Stimulated activated CD4-positive, alpha-beta T cell treated with anti-CD3 and anti-CD28 coated beads, Interleukin-12 subunit alpha, Interleukin-12 subunit beta, amount 100 ng/mL, for 48 hours (primary cell): Measurements from ENCODE around the gene GOLGA6L25.
"Not testable (repeated sequence)": the region's sequence is repeated elsewhere in the genome, so short reads cannot be mapped to it uniquely, and the experiment has no call there.

ENCODE experiments used
- DNase-seq, 3 donors: peaks; one replicate each; pipeline ENCODE4 v3.0.0-alpha.2; 2020; ENCODE audit warnings: low read depth in 2 of 3, low spot score in 1 of 3

GOLGA6L25 gene, protein sequence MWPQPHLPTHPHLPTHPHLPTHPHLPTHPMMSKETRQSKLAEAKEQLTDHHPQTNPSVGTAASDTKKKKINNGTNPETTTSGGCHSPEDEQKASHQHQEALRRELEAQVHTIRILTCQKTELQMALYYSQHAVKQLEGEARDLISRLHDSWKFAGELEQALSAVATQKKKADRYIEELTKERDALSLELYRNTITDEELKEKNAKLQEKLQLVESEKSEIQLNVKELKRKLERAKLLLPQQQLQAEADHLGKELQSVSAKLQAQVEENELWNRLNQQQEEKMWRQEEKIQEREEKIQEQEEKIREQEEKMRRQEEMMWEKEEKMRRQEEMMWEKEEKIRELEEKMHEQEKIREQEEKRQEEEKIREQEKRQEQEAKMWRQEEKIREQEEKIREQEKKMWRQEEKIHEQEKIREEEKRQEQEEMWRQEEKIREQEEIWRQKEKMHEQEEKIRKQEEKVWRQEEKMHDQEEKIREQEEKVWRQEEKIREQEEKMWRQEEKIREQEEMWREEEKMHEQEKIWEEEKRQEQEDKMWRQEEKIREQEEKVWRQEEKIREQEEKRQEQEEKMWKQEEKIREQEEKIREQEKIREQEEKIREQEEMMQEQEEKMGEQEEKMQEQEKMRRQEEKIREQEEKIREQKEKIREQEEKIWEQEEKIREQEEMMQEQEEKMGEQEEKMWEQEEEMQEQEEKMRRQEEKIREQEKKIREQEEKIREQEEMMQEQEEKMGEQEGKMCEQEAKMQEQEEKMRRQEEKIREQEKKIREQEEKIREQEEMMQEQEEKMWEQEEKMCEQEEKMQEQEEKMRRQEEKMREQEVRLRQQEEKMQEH

DNA sequence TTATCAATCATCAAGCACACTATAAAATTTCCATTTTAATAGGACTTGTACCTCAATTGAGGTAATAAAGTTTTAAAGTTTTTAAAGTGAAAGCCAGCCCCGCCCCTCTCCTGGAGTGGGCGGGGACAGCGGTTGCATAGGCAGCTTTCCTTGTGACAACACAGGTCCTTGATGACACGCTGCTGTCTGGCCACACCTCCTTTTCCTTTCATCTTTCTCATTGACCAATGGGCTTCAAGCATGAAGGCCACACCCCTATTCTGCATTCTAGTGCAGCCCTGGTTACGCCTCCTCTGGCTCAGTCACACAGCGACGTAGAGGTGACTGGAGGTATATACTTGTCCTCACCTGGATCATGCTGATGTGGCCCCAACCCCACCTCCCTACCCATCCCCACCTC, at the start of gene GOLGA6L25:
Gene GOLGA6L25, plus strand, starts transcription at position 301 of the 400 bp plus-strand sequence. Its CDS starts 61 bp downstream, at position 362.
- not testable (repeated sequence) for DNase-seq

DNA sequence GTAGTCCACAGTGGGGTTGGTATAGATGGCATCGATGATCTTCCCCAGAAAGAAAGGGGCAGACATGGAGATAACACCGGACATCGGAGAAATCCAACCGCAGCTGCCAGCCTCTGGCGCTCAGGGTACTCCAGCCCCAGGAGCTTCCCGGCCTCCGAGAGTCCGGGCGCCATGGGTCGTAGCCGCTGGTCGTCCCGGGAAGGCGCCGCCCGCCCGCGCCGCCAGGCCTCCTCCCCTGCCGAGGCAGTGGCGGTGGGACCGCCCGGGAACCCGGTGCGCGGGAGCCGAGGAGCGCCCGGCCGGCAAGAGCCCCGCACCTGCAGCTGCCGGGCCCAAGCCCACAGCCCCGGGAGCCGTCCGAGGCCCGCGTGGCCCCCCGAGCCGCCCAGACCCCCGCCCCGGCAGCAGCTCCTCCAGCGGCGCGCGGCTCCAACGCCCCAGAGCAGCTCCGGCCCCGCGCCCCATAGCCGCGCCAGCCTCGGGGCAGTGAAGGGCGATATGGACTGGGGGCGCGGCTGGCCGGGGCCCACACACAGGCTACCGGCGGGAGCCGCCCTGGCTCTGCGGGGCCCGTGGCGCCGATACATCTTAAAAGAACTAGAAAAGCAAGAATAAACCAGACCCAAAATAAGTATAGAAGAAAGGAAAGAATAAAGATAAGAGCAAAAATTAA, 45.0 kb upstream of the GOLGA6L25 start:
- not testable (repeated sequence) for DNase-seq

DNA sequence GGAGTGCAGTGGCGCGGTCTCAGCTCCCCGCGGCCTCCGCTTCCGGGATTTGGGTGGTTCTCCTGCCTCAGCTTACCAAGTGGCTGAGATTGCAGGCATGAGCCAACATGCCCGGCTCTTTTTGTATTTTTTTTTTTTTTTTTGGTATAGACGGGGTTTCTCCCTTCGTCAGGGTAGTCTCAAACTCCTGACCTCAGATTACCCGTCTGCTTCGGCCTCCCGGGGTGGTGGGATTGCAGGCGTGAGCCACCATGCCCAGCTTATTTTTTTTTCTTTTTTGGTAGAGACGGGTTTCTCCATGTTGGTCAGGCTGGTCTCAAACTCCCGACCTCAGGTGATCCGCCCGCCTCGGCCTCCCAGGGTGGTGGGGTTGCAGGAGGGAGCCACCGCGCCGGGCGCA, 39.2 kb upstream of the GOLGA6L25 start:
- DNase-seq = not testable (repeated sequence)

DNA sequence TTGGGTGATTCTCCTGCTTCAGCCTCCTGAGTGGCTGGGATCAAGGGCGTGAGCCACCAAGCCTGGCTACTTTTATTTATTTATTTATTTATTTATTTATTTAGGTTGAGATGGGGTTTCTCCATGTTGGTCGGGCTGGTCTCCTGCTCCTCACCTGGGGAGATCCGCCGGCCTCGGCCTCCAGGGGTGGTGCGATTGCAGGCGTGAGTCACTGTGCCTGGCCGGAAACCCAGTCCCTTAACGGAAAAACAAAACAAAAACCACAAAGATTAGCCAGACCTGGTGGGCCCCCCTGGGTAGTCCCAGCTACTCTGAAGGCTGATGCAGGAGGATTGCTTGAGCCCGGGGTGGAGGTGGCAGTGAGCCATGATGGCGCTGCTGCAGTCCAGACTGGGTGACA, 38.2 kb upstream of the GOLGA6L25 start:
- not testable (repeated sequence) for DNase-seq

DNA sequence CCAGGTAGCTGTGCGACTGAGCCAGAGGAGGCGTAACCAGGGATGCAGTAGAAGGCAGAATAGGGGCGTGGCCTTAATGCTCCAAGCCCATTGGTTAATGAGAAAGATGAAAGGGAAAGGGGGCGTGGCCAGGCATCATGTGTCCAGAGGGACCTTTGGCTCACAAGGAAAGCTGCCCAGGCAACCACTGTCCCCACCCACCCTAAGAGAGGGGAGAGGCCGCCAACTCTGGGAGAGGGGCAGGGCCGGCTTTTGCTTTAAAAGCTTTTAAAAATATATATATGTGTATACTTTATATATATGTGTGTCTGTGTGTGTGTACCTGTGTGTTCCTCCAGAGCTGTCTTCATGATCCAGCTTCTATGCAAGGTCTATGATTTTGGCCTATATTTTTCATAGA, 20.4 kb upstream of the GOLGA6L25 start, which contains the start of gene GOLGA8G:
Gene GOLGA8G, minus strand, starts transcription at position 18 of the 400 bp plus-strand sequence. CDS start 62 bp downstream, outside the sequence.
- DNase-seq = not testable (repeated sequence)

DNA sequence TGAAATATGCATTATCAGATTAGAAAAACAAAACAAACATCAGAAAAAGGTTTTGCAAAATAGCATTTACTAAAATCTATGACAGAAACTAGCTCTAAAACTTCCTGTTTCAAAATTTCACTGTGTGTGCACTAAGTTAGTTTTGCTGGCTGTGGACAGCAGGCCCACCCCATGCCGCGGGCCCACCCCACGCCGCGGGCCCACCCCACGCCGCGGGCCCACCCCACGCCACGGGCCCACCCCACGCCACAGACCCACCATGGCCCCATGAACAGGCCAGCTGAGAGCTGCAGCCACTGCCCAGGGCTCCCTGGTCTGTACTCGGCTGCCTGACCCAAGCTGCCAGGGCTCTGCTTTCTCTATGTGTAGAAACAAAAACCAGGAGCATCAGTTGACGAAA, 20.0 kb downstream of the GOLGA6L25 start:
- not testable (repeated sequence) for DNase-seq

DNA sequence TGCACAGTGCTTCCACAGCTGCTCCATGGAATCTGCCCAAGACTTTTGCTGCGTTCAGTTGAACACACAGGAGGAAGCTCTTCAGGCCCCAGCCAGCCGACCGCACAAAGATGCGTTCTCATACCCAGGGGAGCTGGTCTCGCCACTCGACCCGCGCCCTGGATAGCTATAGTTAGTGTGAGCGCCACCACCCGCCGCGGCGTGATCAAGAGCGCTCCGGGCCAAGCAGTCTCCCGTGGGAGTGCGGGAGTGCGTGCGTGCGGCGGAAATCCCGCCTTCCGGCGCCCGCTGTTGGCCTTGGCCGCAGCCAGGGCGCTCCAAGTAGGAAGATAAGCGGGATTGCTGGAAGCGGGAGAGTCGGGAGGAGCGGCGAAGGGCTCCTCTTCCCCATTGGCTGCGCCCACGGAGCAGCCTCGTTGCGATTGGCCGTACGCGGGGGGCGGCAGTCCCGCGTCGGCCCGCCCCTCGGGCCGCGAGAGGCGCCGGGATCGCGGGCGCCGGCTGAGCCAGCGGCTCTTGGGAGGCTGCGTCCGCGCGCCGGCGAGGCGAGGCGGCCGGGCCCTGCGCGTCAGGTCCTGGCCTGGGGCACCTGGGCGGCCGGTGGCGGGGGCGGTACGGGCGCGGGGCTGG, 35.7 kb downstream of the GOLGA6L25 start:
- DNase-seq = not testable (repeated sequence)

DNA sequence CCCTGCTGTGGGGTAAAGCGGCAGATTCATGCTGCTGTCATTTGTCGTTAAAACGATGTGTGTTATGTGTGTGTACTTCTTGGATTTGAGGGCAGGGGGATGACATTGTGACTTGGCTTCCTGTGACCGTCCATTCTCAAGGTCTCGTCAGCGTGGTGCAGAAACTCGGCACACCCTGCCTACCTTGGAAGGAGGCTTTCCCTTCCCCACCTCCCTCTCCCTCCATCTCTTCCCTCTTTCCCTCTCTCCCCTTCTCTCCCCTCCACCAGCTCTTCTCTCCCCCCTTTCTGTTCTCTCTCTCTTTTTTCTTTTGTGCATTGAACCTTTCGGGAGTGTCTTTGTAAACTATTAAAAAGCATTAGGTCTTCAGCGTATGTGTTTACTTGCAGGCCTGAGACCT, 36.4 kb downstream of the GOLGA6L25 start:
- DNase-seq = not testable (repeated sequence)

DNA sequence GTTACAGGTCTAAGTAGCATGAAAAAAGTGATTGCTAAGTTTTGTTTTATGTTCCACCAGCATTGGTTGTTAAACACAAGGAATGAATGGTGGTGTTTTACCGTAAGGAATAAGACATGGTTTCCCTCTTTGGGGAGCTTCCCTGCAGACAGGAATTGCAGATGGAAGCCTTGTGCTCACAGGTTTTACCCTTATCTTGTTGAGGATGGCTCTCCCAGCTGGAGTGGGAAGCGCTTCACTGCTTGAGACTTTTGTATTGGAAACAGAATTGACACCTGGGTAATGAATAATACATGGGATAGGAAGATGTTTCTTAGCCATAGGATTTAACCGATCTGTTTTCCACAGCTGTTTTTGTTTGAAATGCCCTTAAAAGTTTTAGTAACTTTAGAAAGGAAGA, 39.0 kb downstream of the GOLGA6L25 start:
- not testable (repeated sequence) for DNase-seq

DNA sequence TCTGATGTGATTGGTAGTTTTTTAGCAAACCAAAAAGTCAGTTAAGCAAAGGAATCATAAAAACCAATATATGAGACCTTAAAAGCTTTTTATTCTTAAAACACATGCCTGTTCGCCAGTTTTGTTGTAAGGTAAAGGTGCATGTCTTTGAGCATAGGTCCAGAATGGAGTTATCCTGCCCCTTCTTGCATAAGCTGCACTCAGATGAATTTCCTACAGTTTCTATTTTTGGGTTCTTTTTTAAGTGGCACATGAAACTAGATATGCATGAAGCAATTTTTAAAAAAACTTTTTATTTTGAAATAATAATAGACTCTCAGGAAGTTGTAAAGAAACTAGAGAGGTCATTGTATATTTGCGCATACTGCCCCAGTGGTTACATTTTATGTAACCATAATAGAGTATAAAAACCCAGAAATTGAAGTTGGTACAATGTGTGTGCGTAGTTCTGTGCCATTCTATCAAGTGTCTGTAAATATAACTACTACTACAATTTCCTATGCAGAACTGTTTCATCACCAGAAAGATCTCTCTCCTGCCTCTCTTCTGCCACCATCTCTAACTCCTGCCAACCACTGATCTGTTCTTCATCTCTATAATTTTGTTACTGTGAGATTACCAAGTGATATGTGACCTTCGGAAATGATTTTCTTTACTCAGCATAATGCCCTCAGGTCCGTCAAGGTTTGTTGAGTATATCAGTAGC, 40.2 kb downstream of the GOLGA6L25 start:
- not testable (repeated sequence) for DNase-seq

DNA sequence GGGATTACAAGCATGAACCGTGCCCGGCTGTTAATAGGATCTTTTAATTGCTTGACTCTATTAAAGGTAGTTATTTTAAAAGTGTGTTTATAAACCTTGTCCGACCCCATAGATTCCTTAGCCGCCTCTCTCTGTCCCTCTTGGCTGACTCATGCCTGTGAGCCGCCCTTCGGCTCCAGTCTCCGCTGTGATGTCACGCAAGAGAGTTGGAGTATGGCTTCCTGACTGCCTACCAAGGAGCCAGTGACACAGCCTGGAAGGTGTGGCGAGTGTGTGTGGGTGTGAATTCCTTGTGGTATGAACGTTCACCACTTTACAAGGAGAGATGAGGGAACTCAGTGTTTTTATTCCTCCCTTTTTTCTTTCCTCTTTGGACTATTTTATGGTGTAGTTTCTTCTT, 44.1 kb downstream of the GOLGA6L25 start:
- not testable (repeated sequence) for DNase-seq

DNA sequence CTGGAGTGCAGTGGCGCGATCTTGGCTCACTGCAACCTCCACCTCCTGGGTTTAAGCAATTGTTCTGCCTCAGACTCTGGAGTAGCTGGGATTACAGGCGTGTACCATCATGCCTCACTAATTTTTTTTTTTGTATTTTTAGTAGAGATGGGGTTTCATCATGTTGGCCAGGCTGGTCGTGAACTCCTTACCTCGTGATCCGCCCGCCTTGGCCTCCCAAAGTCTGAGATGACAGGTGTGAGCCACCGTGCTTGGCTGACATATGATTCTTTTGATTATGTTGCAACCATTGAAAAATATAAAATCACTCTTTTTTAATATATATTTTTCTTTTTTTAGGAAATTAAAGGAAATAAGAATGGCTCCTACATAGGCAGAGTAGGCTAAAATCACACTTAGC, 44.8 kb downstream of the GOLGA6L25 start:
- DNase-seq = not testable (repeated sequence)

DNA sequence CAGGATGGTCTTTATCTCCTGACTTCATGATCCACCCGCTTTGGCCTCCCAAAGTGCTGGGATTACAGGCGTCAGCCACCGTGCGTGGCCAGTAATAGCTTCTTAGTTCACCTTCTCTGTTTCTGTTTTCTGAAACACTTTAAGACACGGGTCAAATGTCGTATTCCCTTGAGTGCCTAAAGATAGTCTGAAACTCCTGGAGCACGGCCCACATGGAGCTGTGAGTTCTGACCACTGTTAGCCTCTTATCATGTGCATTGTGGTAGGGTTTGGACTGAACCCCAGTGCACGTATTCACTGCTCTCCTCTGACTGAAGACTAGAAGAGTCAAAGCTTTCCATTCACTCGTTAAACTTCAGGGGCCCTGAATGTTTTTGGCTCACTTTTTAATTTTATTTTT, 48.8 kb downstream of the GOLGA6L25 start:
- not testable (repeated sequence) for DNase-seq
